Smooth muscle cell of the brain vasculature (primary cell): ENCODE results near the gene ARL16.
"Not testable (repeated sequence)": the region's sequence is repeated elsewhere in the genome, so short reads cannot be mapped to it uniquely, and the experiment has no call there.

Experiments used
- DNase-seq: peaks from one replicate; pipeline ENCODE4 v3.0.0-alpha.2; 2012; ENCODE audit warnings: low read depth, low spot score

The ARL16 gene

DNA sequence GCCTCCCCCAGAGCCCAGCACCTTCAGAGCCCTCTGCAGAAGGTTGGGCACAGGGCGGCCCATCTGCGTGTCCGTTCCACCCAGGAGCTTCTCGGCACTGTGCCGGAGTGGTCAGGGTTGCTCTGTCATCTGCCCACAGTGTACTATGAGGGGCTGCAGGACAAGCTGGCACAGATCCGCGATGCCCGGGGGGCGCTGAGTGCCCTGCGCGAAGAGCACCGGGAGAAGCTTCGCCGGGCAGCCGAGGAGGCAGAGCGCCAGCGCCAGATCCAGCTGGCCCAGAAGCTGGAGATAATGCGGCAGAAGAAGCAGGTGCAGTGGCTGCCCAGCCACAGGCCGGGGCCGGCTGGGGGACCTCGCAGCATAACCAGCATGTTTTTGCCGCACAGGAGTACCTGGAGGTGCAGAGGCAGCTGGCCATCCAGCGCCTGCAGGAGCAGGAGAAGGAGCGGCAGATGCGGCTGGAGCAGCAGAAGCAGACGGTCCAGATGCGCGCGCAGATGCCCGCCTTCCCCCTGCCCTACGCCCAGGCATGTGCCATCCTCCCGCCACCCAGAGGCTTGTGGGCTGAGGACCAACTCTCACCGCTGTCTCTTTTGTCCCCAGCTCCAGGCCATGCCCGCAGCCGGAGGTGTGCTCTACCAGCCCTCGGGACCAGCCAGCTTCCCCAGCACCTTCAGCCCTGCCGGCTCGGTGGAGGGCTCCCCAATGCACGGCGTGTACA is 12.8 kb upstream of the ARL16 start:
- no peak for DNase-seq

- DNase-seq, result no peak
Observed at GRCh38 chr17:81695801-81696200, 12.2 kb upstream of the ARL16 start.

- no peak for DNase-seq
Observed at GRCh38 chr17:81695211-81695610, 11.6 kb upstream of the ARL16 start.

GRCh38 chr17:81694810-81695209 is 11.2 kb upstream of the ARL16 start:
- no peak for DNase-seq

- DNase-seq, result no peak
Observed at GRCh38 chr17:81693509-81694210, 10.1 kb upstream of the ARL16 start.

DNA sequence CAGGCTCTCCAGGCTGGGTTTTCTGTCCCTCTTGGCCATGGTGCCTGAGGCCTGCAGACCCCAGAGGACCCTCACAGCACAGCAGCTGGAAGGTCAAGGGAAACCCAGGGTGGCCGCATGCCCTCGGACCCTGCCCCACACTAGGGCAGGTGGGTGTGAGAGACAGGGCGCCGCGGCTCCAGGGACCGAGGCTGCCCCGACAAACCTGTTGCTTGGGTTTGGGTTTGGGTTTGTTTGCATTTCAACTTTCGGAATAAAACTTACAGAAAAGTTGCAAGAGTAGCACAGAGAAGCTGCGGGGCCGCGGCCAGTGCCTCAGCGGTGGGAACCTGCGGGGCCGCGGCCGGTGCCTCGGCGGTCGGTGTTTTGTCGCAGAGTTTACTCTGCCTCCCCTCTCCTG is 8.0 kb upstream of the ARL16 start:
- DNase-seq, result no peak

DNA sequence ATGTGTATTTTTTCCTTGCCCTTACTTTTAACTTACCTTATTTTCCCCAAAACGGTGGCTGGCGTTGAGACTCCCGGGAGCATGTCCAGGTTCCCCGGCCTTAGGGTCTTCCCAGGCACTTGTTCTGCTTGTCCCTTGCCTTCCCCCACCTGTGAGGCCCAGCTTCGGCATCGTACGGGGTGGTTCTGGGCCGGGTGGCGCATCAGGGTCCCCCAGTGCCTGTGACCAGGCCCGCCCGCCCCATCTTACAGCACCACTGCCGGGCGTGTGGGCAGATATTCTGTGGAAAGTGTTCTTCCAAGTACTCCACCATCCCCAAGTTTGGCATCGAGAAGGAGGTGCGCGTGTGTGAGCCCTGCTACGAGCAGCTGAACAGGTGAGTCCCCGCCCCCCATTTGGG is 7.6 kb upstream of the ARL16 start:
- DNase-seq, result no peak

- DNase-seq, result no peak
Observed at GRCh38 chr17:81690549-81690948, 7.0 kb upstream of the ARL16 start.

DNA sequence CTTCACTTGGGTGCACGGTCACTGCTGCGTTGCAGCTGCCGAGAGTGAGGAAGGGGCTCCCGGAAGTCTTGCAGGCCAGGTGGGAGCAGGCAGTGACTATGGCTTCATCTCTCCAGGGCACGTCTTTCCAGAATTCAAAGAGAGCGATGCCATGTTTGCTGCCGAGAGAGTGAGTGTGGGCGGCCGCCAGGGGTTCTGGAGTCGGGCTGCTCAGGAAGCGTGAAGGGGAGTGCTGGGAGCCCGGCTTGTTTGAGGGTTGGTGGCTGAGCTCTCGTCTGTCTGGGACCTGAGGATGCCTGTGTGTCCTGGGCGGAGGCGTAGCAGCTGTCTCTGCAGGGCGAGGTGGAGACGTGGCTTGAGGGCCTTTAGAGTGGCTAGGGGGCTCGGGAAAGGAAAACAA is 6.5 kb upstream of the ARL16 start:
- DNase-seq, result no peak

DNA sequence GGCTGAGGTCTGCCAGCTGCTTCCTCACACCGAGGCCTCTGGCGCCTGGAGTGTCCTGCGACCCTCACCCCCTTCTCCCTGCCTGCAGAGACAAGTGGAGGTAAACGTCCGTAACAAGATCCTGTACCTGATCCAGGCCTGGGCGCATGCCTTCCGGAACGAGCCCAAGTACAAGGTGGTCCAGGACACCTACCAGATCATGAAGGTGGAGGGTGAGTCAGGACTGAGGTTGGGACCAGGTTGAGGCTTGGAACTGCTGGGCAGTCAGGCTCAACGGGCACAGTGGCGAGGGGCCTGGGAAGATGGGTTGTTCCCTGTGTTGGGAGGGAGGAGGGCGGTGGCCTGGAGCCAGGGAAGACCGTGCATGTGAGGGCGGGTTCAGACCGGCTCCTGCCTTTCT is 5.0 kb upstream of the ARL16 start:
- DNase-seq, result no peak

DNA sequence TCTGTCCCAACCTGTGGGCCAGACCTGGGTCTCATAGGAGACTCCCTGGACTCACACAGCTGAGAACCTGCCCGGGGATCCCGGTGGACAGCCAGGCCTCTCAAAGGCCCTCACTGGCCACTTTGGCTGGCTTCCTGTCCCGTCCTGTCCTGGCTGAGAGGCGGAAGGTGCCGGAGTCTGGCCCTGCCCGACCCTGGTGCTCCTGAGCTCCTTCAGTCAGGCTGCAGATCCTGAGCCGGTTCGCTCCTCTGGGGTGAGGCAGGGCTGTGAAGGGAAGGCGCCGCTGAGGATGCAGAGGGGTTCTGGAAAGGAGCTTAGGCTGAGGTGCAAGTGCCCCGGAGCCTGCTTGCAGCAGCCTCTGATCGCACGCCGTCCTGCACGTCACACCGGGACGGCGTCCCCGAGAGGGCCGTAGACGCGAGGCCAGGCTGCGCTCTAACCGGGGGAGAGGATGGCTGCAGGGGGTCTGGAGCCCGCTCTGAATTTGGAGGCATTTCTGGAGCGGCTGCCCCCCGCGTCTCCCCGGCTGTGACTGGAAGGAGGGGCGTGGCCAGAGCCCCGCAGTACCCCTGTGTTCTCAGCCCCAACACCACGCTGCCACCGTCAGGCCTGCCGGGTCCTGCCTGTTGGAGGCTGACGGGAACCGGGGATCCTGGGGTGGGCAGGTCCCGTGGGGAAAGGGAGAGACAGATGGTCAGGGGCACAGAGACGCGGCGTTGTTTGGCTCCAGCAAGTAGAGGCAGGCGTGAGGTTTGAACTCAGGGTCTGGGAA is 4.4 kb upstream of the ARL16 start:
- no peak for DNase-seq

GRCh38 chr17:81686614-81687013 is 3.0 kb upstream of the ARL16 start:
- no peak for DNase-seq

GRCh38 chr17:81685108-81685507 is 1.5 kb upstream of the ARL16 start:
- no peak for DNase-seq

DNA sequence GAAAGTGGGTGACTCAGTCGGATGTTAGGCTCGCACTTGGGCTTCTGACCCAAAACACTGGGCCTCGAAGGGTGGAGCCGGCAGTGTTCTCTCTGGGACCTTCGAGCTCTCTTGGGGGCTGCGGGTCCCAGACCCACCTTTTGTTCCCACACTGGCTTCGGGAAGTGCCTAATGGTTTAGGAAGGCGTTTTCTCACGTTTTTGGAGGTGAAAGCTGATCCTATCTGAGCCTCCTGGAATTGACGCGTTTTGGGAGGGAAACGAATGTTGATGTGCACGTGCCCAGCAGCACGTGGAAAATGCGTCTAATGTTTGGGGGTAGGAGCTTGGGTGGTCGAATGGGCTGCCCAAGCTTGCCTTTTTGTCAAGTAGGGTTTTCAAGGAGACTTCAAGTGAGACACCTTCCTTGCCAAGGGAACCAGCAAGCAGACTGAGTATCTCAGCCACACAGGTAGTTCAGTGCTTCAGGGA is 880 bp upstream of the ARL16 start:
- DNase-seq, result no peak

DNA sequence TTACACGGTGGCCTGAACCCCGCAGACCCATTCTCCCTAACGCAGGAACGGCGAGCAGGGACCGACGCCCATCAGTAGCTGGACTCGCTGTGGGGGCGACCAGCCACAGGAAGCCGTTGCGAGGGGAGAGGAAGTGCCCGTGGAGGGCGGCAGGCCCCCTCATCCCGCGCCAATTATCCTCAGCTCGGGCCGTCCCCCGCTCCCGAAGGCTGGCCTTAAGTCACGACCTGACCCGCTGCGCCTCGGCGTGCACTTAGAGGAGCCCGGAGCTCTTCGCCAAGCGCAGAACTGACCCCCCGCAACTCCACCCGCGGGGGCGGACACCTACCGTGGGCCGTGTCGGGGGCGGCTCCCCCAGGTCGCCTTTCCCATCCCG is 401 bp downstream of the ARL16 start:
- no peak for DNase-seq

DNA sequence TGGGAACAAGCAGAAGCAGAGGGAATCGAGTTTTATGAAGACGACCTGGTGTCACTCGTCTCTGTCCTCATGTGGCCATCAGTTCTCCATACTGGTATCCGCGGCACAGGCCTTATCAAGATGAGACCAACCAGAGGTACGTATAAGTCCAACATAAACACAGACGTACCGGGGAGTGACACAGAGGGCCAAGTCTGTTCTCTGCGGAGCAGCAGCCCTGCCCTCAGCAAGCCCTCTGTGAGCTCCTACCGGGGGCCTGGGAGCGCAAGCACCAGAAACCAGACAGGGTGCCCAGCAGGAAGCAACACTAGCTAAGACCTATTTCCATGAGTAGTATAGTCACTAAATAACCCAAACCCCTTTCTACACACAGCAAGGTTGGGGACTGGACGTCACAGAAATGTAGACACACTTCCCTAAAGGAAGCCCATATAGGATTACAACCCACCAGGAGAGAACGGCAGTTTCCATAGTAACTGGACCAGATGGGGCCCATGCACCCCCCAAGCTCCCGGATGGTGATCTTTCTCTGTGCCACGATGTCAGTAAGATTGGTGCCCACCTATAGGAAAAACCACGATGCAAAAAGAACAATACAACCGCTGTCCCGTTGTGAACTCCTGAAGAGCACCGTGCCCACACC is 911 bp downstream of the ARL16 start:
- no peak for DNase-seq

DNA sequence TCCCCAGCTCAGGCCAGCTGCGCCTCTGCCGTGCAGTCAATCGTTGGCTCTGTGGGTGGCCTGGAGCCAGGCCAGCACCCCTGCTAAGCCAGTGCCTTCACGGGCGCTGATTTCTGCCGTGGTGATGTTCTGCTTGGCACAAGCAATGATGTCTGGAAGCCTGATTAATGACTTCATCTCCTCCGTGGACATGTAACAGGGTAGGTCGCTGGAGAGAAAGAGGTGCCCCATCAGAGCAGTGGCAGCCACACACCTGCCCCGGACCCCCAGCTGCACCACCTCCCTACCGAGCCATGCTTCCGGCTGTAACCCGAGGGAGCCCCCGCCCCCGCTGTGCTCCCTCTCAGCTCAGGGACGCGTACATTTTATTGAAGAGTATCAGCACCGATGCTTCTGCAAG is 1.9 kb downstream of the ARL16 start:
- DNase-seq, result no peak

DNA sequence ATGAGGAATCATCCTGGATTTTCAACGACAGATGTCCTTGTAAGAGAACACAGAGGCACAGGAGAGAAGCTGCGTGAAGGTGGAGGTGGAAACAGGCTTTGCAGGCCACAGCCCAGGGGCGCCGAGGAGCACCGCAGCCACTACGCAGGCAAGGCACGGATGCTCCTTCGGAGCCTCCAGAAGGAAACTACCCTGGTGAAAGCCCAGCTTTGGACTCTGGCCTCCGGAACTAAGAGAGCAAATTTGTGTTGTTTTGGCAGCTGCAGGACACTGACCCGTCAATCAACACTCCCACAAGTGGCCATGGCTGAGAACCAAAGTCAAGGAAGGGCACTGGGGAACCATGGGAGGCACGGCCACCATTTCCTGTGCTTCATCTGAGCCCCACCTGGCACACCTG is 3.4 kb downstream of the ARL16 start:
- DNase-seq, result no peak

- no peak for DNase-seq
Observed at GRCh38 chr17:81676906-81677305, 6.7 kb downstream of the ARL16 start.

DNA sequence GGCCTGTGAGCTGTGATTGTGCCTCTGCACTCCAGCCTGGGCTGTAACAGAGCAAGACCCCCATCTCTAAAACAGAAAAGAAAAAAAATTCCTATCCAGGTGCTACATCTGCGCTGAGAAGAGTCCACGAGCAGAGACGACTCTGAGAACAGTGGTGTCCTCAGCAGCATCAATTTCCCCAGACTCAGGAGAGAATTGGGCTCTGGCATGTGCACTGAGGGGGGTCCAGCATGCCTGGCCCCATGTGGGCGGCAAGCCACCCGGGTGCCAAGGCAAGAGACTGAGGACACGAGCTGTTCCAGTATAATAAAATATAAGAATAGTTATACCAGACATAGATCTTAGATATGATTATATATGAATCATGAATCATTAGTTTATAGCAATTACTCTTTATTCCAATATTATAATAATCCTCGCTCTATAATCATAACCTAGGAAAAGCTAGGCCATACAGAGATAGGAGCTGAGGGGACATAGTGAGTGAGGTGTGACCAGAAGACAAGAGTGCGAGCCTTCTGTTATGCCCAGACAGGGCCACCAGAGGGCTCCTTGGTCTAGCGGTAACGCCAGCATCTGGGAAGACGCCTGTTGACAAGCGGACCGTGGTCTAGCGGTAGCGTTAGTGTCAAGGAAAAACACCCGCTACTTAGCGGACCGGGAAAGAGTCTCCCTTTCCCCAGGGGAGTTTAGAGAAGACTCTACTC is 7.9 kb downstream of the ARL16 start:
- DNase-seq, result not testable (repeated sequence)

- DNase-seq, result no peak
Observed at GRCh38 chr17:81673561-81674258, 9.9 kb downstream of the ARL16 start.
